Measurements from ENCODE around the gene PEX3.

GRCh38 chr6:143476545-143476944, 25.9 kb downstream of the PEX3 start:
- TF ChIP-seq CTCF (IDR thresholded peaks at IDR 0.05) = no peak
- no peak for TF ChIP-seq POLR2AphosphoS5 (IDR thresholded peaks at IDR 0.05; ENCODE audit: insufficient read depth in 1 of 2, low read depth in 1 of 2)
